ENCODE data around the gene CHMP4B.

Gene CHMP4B

GRCh38 chr20:33825340-33826269, 14.5 kb downstream of the CHMP4B start:
- Histone ChIP-seq H3K4me3 (no peak overlapping the region), H3K27ac (peak overlapping the region; percentile 68 to 69)
- TF ChIP-seq, protein P1, sequence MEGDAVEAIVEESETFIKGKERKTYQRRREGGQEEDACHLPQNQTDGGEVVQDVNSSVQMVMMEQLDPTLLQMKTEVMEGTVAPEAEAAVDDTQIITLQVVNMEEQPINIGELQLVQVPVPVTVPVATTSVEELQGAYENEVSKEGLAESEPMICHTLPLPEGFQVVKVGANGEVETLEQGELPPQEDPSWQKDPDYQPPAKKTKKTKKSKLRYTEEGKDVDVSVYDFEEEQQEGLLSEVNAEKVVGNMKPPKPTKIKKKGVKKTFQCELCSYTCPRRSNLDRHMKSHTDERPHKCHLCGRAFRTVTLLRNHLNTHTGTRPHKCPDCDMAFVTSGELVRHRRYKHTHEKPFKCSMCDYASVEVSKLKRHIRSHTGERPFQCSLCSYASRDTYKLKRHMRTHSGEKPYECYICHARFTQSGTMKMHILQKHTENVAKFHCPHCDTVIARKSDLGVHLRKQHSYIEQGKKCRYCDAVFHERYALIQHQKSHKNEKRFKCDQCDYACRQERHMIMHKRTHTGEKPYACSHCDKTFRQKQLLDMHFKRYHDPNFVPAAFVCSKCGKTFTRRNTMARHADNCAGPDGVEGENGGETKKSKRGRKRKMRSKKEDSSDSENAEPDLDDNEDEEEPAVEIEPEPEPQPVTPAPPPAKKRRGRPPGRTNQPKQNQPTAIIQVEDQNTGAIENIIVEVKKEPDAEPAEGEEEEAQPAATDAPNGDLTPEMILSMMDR (IDR thresholded peaks at IDR 0.05), result no peak
- no peak for DNase-seq (ENCODE audit: low spot score)

DNA sequence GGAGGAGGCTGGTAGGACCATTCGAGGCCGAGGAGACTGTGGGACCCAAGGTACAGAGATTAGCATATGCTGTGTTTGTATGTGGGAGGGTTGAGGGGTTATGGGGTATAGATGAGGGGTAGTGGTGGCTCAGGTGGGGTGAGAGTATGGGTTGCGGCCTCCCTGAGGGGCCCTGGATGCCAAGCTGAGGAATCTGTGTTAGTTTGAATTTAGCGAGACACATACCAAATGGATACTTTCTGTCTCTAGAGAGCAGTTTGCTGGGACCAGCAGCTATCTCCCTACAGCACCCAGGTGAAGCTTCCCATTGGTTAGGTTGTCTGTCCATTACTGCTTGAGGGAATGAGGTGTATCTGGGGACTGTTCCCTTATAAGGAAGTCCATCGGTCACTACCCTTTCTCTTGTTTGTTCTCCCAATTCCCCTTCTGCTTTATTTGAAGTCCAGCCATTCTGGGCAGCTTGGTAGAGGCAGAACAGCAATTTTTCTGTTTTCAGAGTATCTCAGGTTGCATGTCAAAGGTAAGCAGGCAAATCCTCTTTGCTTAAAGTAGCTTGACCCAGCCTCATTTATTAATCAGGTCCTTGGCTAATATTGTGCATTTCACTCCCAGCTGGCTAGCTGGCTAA, 15.2 kb downstream of the CHMP4B start:
- TF ChIP-seq, protein P1 (IDR thresholded peaks at IDR 0.05), result no peak
- H3K4me3 ChIP-seq, result no peak overlapping the region
- H3K27ac ChIP-seq, result peak overlapping the region; percentile 68 to 69
- no peak for DNase-seq (ENCODE audit: low spot score)

DNA sequence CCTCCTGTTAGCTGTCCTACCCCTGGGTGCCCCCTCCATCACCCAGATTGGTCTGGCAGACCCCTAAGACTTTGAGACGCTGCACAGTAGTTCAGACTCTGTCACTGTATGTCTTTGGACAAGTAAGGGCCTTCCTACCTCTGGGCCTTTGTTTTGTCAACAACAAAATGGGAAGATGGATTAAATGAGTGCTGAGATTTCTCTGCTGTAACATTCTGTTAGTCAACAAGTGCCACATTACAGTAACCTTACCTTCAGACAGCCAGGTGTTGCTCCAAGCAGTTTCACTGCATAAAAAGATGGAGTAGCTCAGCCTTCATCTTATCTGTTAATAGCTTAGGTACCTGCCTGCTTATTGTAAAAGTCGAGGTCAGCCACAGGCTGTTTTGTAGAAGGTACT, 16.0 kb downstream of the CHMP4B start:
- no peak for DNase-seq (ENCODE audit: low spot score)
- no peak overlapping the region for H3K4me3 ChIP-seq
- peak overlapping the region; percentile 68 to 69 for H3K27ac ChIP-seq
- TF ChIP-seq, protein P1 (IDR thresholded peaks at IDR 0.05), result no peak

- TF ChIP-seq, protein P1 (IDR thresholded peaks at IDR 0.05), result no peak
- H3K27ac ChIP-seq, result peak overlapping the region; percentile 68 to 69
- DNase-seq (ENCODE audit: low spot score), result no peak
- no peak overlapping the region for H3K4me3 ChIP-seq
Observed at GRCh38 chr20:33827634-33828325, 16.6 kb downstream of the CHMP4B start.

GRCh38 chr20:33828326-33828844, 17.2 kb downstream of the CHMP4B start:
- TF ChIP-seq, protein P1 (IDR thresholded peaks at IDR 0.05), result no peak
- Histone ChIP-seq H3K27ac (peak overlapping the region; percentile 69 to 78), H3K4me3 (no peak overlapping the region)
- no peak for DNase-seq (ENCODE audit: low spot score)

- TF ChIP-seq, protein P1 (IDR thresholded peaks at IDR 0.05), result no peak
- DNase-seq (ENCODE audit: low spot score), result no peak
- peak overlapping the region; percentile 34 for H3K4me3 ChIP-seq
- peak overlapping the region; percentile 69 to 78 for H3K27ac ChIP-seq
Observed at GRCh38 chr20:33828967-33829560, 17.9 kb downstream of the CHMP4B start.
